Activated naive CD8-positive, alpha-beta T cell treated with anti-CD3 and anti-CD28 coated beads, Interleukin-2, amount 50 U/mL, for 24 hours (primary cell): ENCODE measurements around the gene RABEPK.
"Not testable (repeated sequence)": the region's sequence is repeated elsewhere in the genome, so short reads cannot be mapped to it uniquely, and the experiment has no call there.

Experiments used
- ATAC-seq: fragments of 150-1000 bp; cut with Tn5 transposase; one replicate; pipeline ENCODE4 v1.10.0; 2021
- DNase-seq: peaks from one replicate; pipeline ENCODE4 v3.0.0; 2021
- H3K27ac Mint-ChIP-seq: one replicate; pipeline ENCODE4 v1.8.0; 2021; ENCODE audit warnings: mild to moderate bottlenecking, mixed read lengths
- H3K27me3 Mint-ChIP-seq: one replicate; pipeline ENCODE4 v1.8.0; 2021; ENCODE audit warnings: mixed read lengths
- H3K36me3 Mint-ChIP-seq: one replicate; pipeline ENCODE4 v1.8.0; 2021; ENCODE audit warnings: low read depth, mixed read lengths
- H3K4me1 Mint-ChIP-seq: one replicate; pipeline ENCODE4 v1.8.0; 2021; ENCODE audit warnings: mixed read lengths
- H3K4me3 Mint-ChIP-seq: one replicate; pipeline ENCODE4 v1.8.0; 2021; ENCODE audit warnings: mild to moderate bottlenecking, moderate library complexity, mixed read lengths
- H3K9me3 Mint-ChIP-seq: one replicate; pipeline ENCODE4 v1.8.0; 2021; ENCODE audit warnings: mixed read lengths

Gene RABEPK

GRCh38 chr9:125233678-125234077 is 33.3 kb downstream of the RABEPK start:
- peak; percentile 57 for ATAC-seq
- H3K36me3 Mint-ChIP-seq: peaks cover 56% of the 10 kb centered on the region
- H3K4me3 Mint-ChIP-seq: no peak overlapping the region
- H3K27me3 Mint-ChIP-seq: no peaks in the 10 kb centered on the region
- peak overlapping the region; percentile 60 for H3K27ac Mint-ChIP-seq
- H3K9me3 Mint-ChIP-seq: no peaks in the 10 kb centered on the region
- H3K4me1 Mint-ChIP-seq: peaks cover 44% of the 10 kb centered on the region
- no peak for DNase-seq

- not testable (repeated sequence) for ATAC-seq, H3K27me3 Mint-ChIP-seq, H3K9me3 Mint-ChIP-seq, H3K27ac Mint-ChIP-seq, DNase-seq, H3K4me3 Mint-ChIP-seq
- H3K4me1 Mint-ChIP-seq: peaks cover 48% of the 10 kb centered on the region
- peaks cover 60% of the 10 kb centered on the region for H3K36me3 Mint-ChIP-seq
Measured at GRCh38 chr9:125234099-125234498, 33.8 kb downstream of the RABEPK start.

- DNase-seq (no peak), ATAC-seq (no peak)
- Mint-ChIP-seq H3K27ac (peak overlapping the region; percentile 100), H3K4me1 (peaks cover 53% of the 10 kb centered on the region), H3K9me3 (no peaks in the 10 kb centered on the region), H3K27me3 (peaks cover 1% of the 10 kb centered on the region), H3K4me3 (peak overlapping the region; percentile 100), H3K36me3 (peaks cover 74% of the 10 kb centered on the region)
Measured at GRCh38 chr9:125235804-125236519, 35.6 kb downstream of the RABEPK start.

DNA sequence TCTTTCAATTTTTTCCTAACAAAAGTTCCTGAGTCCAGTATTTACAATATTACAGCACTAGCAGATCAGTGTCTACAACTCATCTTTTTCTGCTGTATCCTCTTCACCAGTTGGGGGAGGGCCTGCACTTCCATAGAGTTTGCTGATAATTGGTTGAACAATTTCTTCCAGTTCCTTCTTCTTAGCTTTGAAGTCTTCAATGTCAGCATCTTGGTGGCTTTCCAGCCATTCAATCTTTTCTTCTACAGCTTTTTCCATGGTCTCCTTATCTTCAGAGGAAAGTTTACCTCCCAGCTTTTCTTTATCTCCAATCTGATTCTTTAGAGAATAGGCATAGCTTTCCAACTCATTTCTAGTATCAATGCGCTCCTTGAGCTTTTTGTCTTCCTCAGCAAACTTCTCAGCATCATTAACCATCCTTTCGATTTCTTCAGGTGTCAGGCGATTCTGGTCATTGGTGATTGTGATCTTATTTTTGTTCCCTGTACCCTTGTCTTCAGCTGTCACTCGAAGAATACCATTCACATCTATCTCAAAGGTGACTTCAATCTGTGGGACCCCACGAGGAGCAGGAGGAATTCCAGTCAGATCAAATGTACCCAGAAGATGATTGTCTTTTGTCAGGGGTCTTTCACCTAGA is 36.3 kb downstream of the RABEPK start:
- H3K4me1 Mint-ChIP-seq: peaks cover 60% of the 10 kb centered on the region
- peak overlapping the region; percentile 100 for H3K4me3 Mint-ChIP-seq
- peaks cover 81% of the 10 kb centered on the region for H3K36me3 Mint-ChIP-seq

DNA sequence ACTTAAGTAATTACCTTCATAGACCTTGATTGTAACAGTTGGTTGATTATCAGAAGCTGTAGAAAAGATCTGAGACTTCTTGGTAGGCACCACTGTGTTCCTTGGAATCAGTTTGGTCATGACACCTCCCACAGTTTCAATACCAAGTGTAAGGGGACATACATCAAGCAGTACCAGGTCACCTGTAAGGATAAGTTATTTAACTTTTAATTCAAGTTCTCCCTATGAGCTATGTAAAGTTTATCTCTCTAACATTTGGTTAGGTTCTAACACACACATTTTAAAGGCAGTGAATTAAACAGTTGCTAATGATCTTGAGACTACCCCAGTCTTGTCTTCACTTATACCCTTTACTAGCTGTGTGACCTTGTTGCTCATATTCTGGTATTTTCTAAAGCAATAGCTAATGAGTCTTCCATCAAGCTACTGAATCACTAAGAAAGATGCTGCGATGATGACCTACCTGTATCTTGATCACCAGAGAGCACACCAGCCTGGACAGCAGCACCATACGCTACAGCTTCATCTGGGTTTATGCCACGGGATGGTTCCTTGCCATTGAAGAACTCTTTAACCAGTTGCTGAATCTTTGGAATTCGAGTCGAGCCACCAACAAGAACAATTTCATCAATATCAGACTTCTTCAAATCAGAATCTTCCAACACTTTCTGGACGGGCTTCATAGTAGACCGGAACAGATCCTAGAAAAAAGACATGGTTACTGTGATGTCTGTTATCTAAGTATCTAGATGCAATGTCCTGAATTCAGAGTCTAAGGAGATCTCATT is 38.0 kb downstream of the RABEPK start:
- Mint-ChIP-seq H3K9me3 (no peaks in the 10 kb centered on the region), H3K27ac (peak overlapping the region; percentile 100), H3K4me3 (peak overlapping the region; percentile 100), H3K27me3 (peaks cover 6% of the 10 kb centered on the region), H3K36me3 (peaks cover 79% of the 10 kb centered on the region), H3K4me1 (peaks cover 74% of the 10 kb centered on the region)
- ATAC-seq (no peak), DNase-seq (no peak)

More for the DNA sequence above, 36.3 kb downstream of the RABEPK start:
- not testable (repeated sequence) for DNase-seq, H3K9me3 Mint-ChIP-seq, ATAC-seq, H3K27me3 Mint-ChIP-seq
- peak overlapping the region; percentile 100 for H3K27ac Mint-ChIP-seq

DNA sequence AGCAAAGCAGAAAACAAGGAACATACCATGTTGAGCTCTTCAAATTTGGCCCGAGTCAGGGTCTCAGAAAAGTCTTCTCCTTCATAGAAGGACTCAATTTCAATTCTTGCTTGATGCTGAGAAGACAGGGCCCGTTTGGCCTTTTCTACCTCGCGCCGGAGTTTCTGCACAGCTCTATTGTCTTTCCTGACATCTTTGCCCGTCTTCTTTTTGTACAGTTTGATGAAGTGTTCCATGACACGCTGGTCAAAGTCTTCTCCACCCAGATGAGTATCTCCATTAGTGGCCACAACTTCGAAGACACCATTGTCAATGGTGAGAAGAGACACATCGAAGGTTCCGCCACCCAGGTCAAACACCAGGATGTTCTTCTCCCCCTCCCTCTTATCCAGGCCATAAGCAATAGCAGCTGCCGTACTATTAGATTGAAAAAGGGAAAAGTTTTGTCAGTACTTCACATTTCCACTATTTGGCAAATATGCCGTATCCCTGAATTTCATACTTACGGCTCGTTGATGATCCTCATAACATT is 38.6 kb downstream of the RABEPK start:
- ATAC-seq (no peak), DNase-seq (no peak)
- Mint-ChIP-seq H3K36me3 (peaks cover 73% of the 10 kb centered on the region), H3K27me3 (peaks cover 6% of the 10 kb centered on the region), H3K4me1 (peaks cover 77% of the 10 kb centered on the region), H3K27ac (peak overlapping the region; percentile 100), H3K4me3 (peak overlapping the region; percentile 100), H3K9me3 (no peaks in the 10 kb centered on the region)

- Mint-ChIP-seq H3K27me3 (peaks cover 6% of the 10 kb centered on the region), H3K9me3 (no peaks in the 10 kb centered on the region), H3K4me3 (peak overlapping the region; percentile 100), H3K36me3 (peaks cover 70% of the 10 kb centered on the region), H3K27ac (peak overlapping the region; percentile 100), H3K4me1 (peaks cover 78% of the 10 kb centered on the region)
- no peak for ATAC-seq
- DNase-seq: no peak
Measured at GRCh38 chr9:125239631-125240597, 39.6 kb downstream of the RABEPK start.

DNA sequence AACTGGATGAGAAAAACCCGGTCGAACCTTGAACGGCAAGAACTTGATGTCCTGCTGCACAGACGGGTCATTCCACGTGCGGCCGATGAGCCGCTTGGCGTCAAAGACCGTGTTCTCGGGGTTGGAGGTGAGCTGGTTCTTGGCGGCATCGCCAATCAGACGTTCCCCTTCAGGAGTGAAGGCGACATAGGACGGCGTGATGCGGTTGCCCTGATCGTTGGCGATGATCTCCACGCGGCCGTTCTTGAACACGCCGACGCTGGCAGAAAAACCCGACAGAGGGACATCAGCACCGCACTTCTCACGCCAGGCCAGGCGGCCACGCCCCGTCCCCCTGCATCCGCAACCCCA is 40.3 kb downstream of the RABEPK start:
- Mint-ChIP-seq H3K4me3 (peak overlapping the region; percentile 100), H3K36me3 (peaks cover 63% of the 10 kb centered on the region), H3K9me3 (no peaks in the 10 kb centered on the region), H3K4me1 (peaks cover 71% of the 10 kb centered on the region), H3K27ac (peak overlapping the region; percentile 100), H3K27me3 (peaks cover 6% of the 10 kb centered on the region)
- DNase-seq (no peak), ATAC-seq (no peak)

GRCh38 chr9:125241000-125241862 is 40.9 kb downstream of the RABEPK start, which contains the start of gene HSPA5:
Gene HSPA5, minus strand, starts transcription at chr9:125241343. Its CDS starts 217 bp downstream, at chr9:125241126.
- H3K4me3 Mint-ChIP-seq: peak within 1 kb of the TSS; percentile 100
- DNase-seq: peak; percentile 99
- H3K27me3 Mint-ChIP-seq: peaks cover 6% of the 10 kb centered on the region
- no peaks in the 10 kb centered on the region for H3K9me3 Mint-ChIP-seq
- ATAC-seq: peak; percentile 93
- peaks cover 65% of the 10 kb centered on the region for H3K4me1 Mint-ChIP-seq
- H3K27ac Mint-ChIP-seq: peak within 1 kb of the TSS; percentile 100
- H3K36me3 Mint-ChIP-seq: peaks cover 57% of the 10 kb centered on the region

GRCh38 chr9:125241863-125242739 is 41.8 kb downstream of the RABEPK start:
- H3K36me3 Mint-ChIP-seq: peaks cover 49% of the 10 kb centered on the region
- H3K27ac Mint-ChIP-seq: peak overlapping the region; percentile 100
- peak; percentile 9 for ATAC-seq
- H3K4me3 Mint-ChIP-seq: peak overlapping the region; percentile 100
- DNase-seq: no peak
- peaks cover 56% of the 10 kb centered on the region for H3K4me1 Mint-ChIP-seq
- no peaks in the 10 kb centered on the region for H3K9me3 Mint-ChIP-seq
- H3K27me3 Mint-ChIP-seq: peaks cover 6% of the 10 kb centered on the region

DNA sequence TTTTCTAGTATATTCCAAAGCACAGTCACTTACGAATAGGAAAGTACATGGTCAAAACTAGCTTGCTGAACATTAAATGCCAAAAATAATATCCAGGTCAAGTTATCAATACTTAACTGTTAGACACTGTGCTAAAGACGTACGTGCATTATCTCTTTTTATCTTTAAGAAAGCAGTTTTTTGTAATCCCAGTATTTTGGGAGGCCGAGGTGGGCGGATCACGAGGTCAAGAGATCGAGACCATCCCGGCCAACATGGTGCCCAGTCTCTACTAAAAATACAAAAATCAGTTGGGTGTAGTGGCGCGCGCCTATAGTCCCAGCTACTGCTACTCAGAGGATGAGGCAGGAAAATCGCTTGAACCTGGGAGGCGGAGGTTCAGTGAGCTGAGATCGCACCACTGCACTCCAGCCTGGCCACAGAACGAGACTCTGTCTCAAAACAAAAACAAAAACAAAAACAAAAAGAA is 43.5 kb downstream of the RABEPK start:
- peaks cover 6% of the 10 kb centered on the region for H3K27me3 Mint-ChIP-seq
- no peaks in the 10 kb centered on the region for H3K9me3 Mint-ChIP-seq
- ATAC-seq: no peak
- peaks cover 31% of the 10 kb centered on the region for H3K36me3 Mint-ChIP-seq
- H3K4me1 Mint-ChIP-seq: peaks cover 39% of the 10 kb centered on the region
- no peak for DNase-seq
- H3K27ac Mint-ChIP-seq: peak overlapping the region; percentile 81
- no peak overlapping the region for H3K4me3 Mint-ChIP-seq

DNA sequence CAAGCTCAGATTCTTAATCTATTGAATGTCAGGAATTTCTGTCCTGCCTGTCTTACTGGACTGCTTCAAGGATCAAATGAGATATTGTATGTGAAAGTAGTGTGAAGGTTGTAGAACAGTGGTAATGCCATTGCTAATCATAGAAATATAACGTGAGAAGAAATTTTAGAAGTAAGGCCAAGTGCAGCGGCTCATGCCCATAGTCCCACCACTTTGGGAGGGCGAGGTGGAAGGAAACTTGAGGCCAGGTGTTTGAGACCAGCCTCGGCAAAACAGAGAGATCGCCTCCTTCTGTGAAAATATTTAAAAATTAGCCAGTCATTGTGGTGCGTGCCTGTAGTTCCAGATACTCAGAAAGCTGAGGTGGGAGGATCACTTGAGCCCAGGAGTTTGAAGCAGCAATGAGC is 45.9 kb downstream of the RABEPK start:
- Mint-ChIP-seq H3K9me3 (no peaks in the 10 kb centered on the region), H3K4me1 (peaks cover 28% of the 10 kb centered on the region), H3K27ac (no peak overlapping the region), H3K4me3 (no peak overlapping the region), H3K36me3 (peaks cover 7% of the 10 kb centered on the region), H3K27me3 (peaks cover 2% of the 10 kb centered on the region)
- ATAC-seq: no peak
- no peak for DNase-seq
